ENCODE results near the gene TP53TG3D. TPM values are rescaled to one million over a fixed set of nuclear protein-coding genes. Genes with fewer than 3 reads are reported as not detected.

TP53TG3D gene
- 1.1 to 1.7 TPM (median 1.1 TPM) in 5 replicates for total RNA-seq (2022; extraction: Qiagen RNA extraction)

GRCh38 chr16:32252986-32253385 lies at the start of gene TP53TG3D:
Gene TP53TG3D (plus strand): TSS chr16:32253286. CDS start chr16:32253354, 68 bp downstream.

Measured in A549 treated with CORT108297 at 1 μM for 4 hours (cell line).